Measurements from ENCODE around the gene SLC2A4RG.

GRCh38 chr20:63691711-63692435, 47.7 kb upstream of the SLC2A4RG start:
- TF ChIP-seq CTCF (IDR thresholded peaks at IDR 0.05 in 8 of 11, conservative IDR thresholded peaks at IDR 0.05 in 3 of 11) (no peak), POLR2A (IDR thresholded peaks at IDR 0.05) (no peak)

All from spleen (tissue), 7 donors.